ENCODE measurements around the gene CTAGE1. TPM values are rescaled to one million over a fixed set of nuclear protein-coding genes. Genes with fewer than 3 reads are reported as not detected.
"Not testable (repeated sequence)": the region's sequence is repeated elsewhere in the genome, so short reads cannot be mapped to it uniquely, and the experiment has no call there.

Gene CTAGE1
- total and polyA plus RNA-seq, 2 donors, result not detected

DNA sequence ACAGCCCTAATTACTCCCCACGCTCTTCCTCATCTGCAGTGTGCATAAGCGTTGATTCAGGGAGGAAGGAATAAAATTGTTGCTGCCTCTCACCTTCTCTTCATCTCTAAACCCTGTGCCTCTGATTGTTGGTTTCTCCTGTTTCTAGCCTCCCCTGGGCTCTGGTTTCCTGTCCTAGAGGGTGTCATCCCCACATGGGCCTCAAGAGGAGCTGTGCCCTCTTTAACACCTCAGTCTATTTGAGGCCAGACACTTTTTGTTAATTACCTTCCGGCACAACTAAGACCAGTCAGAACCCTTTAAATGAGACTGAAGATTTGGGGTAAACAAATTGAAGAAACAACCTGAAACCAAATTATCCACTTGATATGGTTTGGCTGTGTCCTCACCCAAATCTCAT lies 9.7 kb downstream of the CTAGE1 start:
- Histone ChIP-seq H3K4me1 (ENCODE audit: control insufficient read depth in 2 of 2, insufficient read depth in 2 of 2, low read length in 2 of 2) (no peaks in the 10 kb centered on the region), H3K36me3 (ENCODE audit: control insufficient read depth in 2 of 2, insufficient read depth in 2 of 2, low read length in 1 of 2) (no peaks in the 10 kb centered on the region), H3K27ac (ENCODE audit: low read depth in 1 of 2, low read length in 1 of 2) (no peak overlapping the region), H3K4me3 (ENCODE audit: low read length in 2 of 2) (no peak overlapping the region), H3K9me3 (ENCODE audit: control insufficient read depth in 2 of 2, insufficient read depth in 1 of 2, low read length in 1 of 2) (no peaks in the 10 kb centered on the region), H3K27me3 (ENCODE audit: control insufficient read depth in 2 of 2, insufficient read depth in 1 of 2, low read length in 1 of 2) (no peaks in the 10 kb centered on the region)
- 97% methylated on average over 3 of the region's 3 CpGs for WGBS
- no peak for DNase-seq (ENCODE audit: low read depth in 6 of 9, low spot score in 9 of 9)

DNA sequence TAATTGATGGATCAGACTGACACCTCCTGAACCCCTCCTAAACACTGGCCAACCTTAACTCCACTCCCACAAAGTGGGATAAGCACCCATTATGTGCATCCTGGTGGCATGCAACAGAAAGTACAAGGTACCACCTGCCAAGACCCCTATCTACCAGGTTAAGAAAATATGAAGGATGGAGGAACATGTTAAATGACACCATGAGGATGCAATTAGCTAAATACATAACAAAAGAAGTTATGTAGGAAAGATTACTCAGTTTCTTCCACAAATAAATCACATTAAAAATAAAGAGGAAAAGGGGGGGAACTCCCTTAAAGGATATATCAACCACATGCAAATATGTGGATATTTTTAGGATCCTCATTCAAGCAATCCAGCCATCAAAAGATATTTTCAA lies 12.6 kb downstream of the CTAGE1 start:
- no peaks in the 10 kb centered on the region for H3K27me3 ChIP-seq (ENCODE audit: control insufficient read depth in 2 of 2, insufficient read depth in 1 of 2, low read length in 1 of 2)
- no peak overlapping the region for H3K27ac ChIP-seq (ENCODE audit: low read depth in 1 of 2, low read length in 1 of 2)
- H3K36me3 ChIP-seq (ENCODE audit: control insufficient read depth in 2 of 2, insufficient read depth in 2 of 2, low read length in 1 of 2), result no peaks in the 10 kb centered on the region
- DNase-seq (ENCODE audit: low read depth in 6 of 9, low spot score in 9 of 9), result no peak
- no peak overlapping the region for H3K4me3 ChIP-seq (ENCODE audit: low read length in 2 of 2)
- H3K9me3 ChIP-seq (ENCODE audit: control insufficient read depth in 2 of 2, insufficient read depth in 1 of 2, low read length in 1 of 2), result no peaks in the 10 kb centered on the region
- H3K4me1 ChIP-seq (ENCODE audit: control insufficient read depth in 2 of 2, insufficient read depth in 2 of 2, low read length in 2 of 2), result no peaks in the 10 kb centered on the region

DNA sequence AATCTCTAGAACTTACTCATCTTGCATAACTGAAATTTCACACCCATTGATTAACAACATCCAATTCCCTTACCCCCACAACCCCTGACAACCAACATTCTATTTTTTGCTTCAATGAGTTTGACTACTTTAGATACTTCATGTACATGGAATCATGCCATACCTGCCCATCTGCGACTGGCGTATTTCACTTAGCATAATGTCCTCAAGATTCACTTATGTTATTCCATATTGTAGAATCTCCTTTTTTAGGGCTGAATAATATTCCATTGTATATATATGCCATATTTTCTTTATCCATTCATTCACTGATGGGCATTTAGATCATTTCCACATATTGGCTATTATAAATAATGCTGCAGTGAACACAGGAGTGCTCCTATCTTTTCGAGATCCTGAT lies 13.8 kb downstream of the CTAGE1 start:
- H3K4me1 ChIP-seq (ENCODE audit: control insufficient read depth in 2 of 2, insufficient read depth in 2 of 2, low read length in 2 of 2), result no peaks in the 10 kb centered on the region

DNA sequence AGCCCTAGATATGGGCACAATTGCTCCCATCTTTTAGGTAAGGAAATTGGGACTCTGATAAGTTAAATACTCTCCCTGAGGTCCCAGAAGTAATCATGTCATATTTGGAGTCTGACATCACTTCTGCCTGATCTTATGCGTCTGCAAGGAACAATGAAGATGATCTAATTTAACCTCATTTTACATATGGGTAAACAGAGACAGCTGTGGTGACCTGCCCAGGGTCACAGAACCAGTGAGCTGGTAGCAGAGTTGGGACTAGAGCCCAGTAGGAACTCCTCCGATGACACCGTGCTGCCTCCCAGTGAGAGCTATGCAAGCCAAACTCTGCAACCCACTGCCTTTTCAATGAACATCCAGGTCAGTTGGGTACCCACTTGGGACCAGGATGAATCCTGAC lies 17.8 kb downstream of the CTAGE1 start:
- H3K27ac ChIP-seq (ENCODE audit: low read depth in 1 of 2, low read length in 1 of 2), result no peak overlapping the region
- DNase-seq (ENCODE audit: low read depth in 6 of 9, low spot score in 9 of 9), result no peak

More for the DNA sequence above, 13.8 kb downstream of the CTAGE1 start:
- no peak overlapping the region for H3K27ac ChIP-seq (ENCODE audit: low read depth in 1 of 2, low read length in 1 of 2)
- H3K4me3 ChIP-seq (ENCODE audit: low read length in 2 of 2), result no peak overlapping the region
- no peaks in the 10 kb centered on the region for H3K27me3 ChIP-seq (ENCODE audit: control insufficient read depth in 2 of 2, insufficient read depth in 1 of 2, low read length in 1 of 2)
- H3K36me3 ChIP-seq (ENCODE audit: control insufficient read depth in 2 of 2, insufficient read depth in 2 of 2, low read length in 1 of 2), result no peaks in the 10 kb centered on the region
- 98% methylated on average over 3 of the region's 3 CpGs for WGBS
- DNase-seq (ENCODE audit: low read depth in 6 of 9, low spot score in 9 of 9), result no peak
- no peaks in the 10 kb centered on the region for H3K9me3 ChIP-seq (ENCODE audit: control insufficient read depth in 2 of 2, insufficient read depth in 1 of 2, low read length in 1 of 2)

DNA sequence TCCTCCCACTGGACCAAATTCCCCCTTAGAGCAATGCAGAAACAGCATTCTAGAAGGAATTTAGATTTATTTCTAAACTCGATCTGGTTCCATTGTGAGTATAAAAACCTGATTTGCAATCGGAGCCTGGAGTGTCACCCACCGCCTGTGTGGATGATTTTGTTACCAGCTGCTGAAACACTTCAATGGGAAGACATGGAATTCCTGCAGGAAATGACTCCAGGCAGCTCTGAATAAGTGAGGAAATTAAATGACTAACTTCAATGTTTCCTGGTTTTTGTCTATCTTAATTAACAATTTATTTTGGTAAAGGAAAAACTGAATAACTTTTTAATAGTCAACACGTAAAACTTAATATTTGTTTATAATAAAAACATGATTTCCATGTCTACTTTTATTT lies 19.3 kb downstream of the CTAGE1 start:
- Histone ChIP-seq H3K9me3 (ENCODE audit: control insufficient read depth in 2 of 2, insufficient read depth in 1 of 2, low read length in 1 of 2) (no peaks in the 10 kb centered on the region), H3K4me1 (ENCODE audit: control insufficient read depth in 2 of 2, insufficient read depth in 2 of 2, low read length in 2 of 2) (no peaks in the 10 kb centered on the region), H3K27me3 (ENCODE audit: control insufficient read depth in 2 of 2, insufficient read depth in 1 of 2, low read length in 1 of 2) (no peaks in the 10 kb centered on the region), H3K27ac (ENCODE audit: low read depth in 1 of 2, low read length in 1 of 2) (no peak overlapping the region), H3K4me3 (ENCODE audit: low read length in 2 of 2) (no peak overlapping the region), H3K36me3 (ENCODE audit: control insufficient read depth in 2 of 2, insufficient read depth in 2 of 2, low read length in 1 of 2) (no peaks in the 10 kb centered on the region)
- no peak for DNase-seq (ENCODE audit: low read depth in 6 of 9, low spot score in 9 of 9)
- 93% methylated on average over 4 of the region's 4 CpGs for WGBS

More for the DNA sequence above, 17.8 kb downstream of the CTAGE1 start:
- no peaks in the 10 kb centered on the region for H3K4me1 ChIP-seq (ENCODE audit: control insufficient read depth in 2 of 2, insufficient read depth in 2 of 2, low read length in 2 of 2)
- no peaks in the 10 kb centered on the region for H3K9me3 ChIP-seq (ENCODE audit: control insufficient read depth in 2 of 2, insufficient read depth in 1 of 2, low read length in 1 of 2)
- no peaks in the 10 kb centered on the region for H3K36me3 ChIP-seq (ENCODE audit: control insufficient read depth in 2 of 2, insufficient read depth in 2 of 2, low read length in 1 of 2)
- no peaks in the 10 kb centered on the region for H3K27me3 ChIP-seq (ENCODE audit: control insufficient read depth in 2 of 2, insufficient read depth in 1 of 2, low read length in 1 of 2)
- 94% methylated on average over 3 of the region's 3 CpGs for WGBS
- H3K4me3 ChIP-seq (ENCODE audit: low read length in 2 of 2), result no peak overlapping the region

DNA sequence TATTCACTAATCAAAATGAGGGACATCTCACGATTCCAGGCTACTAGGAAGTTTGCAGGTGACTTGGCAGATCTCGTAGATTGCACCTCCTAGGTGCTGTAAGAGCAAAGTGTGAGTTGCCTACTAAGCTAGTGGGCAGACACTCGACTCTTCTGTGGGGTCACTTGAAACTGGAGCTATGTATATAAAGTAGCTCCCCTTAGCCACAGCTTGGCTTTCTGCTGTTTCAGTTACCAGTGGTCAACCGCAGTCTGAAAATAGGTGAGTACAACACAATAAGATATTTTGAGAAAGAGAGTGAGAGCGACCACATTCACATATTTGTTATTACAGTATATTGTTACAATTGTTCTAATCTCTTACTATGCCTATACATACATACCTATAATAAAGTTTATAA lies 23.3 kb downstream of the CTAGE1 start:
- Histone ChIP-seq H3K9me3 (ENCODE audit: control insufficient read depth in 2 of 2, insufficient read depth in 1 of 2, low read length in 1 of 2) (no peaks in the 10 kb centered on the region), H3K4me3 (ENCODE audit: low read length in 2 of 2) (no peak overlapping the region), H3K36me3 (ENCODE audit: control insufficient read depth in 2 of 2, insufficient read depth in 2 of 2, low read length in 1 of 2) (no peaks in the 10 kb centered on the region), H3K4me1 (ENCODE audit: control insufficient read depth in 2 of 2, insufficient read depth in 2 of 2, low read length in 2 of 2) (no peaks in the 10 kb centered on the region), H3K27ac (ENCODE audit: low read depth in 1 of 2, low read length in 1 of 2) (no peak overlapping the region), H3K27me3 (ENCODE audit: control insufficient read depth in 2 of 2, insufficient read depth in 1 of 2, low read length in 1 of 2) (no peaks in the 10 kb centered on the region)
- DNase-seq (ENCODE audit: low read depth in 6 of 9, low spot score in 9 of 9), result no peak
- 94% methylated on average over 5 of the region's 5 CpGs for WGBS

DNA sequence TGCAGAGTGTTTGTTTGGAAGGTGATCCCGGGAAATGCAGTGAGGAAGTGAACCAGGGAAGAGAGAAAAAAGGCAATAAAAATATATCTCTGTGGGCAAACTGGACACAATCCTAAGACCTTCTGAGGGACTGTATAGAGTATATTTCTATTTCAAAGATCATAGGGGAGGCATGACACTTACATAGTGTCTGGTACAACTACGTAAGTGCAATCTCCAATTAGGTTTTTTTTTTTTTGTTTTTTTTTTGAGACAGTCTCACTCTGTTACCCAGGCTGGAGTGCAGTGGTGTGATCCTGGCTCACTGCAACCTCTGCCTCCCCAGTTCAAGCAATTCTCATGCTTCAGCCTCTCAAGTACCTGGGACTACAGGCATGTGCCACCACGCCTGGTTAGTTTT lies 24.6 kb downstream of the CTAGE1 start:
- not testable (repeated sequence) for H3K27me3 ChIP-seq (ENCODE audit: control insufficient read depth in 2 of 2, insufficient read depth in 1 of 2, low read length in 1 of 2); H3K4me3 ChIP-seq (ENCODE audit: low read length in 2 of 2); DNase-seq (ENCODE audit: low read depth in 6 of 9, low spot score in 9 of 9); H3K9me3 ChIP-seq (ENCODE audit: control insufficient read depth in 2 of 2, insufficient read depth in 1 of 2, low read length in 1 of 2); H3K27ac ChIP-seq (ENCODE audit: low read depth in 1 of 2, low read length in 1 of 2); H3K36me3 ChIP-seq (ENCODE audit: control insufficient read depth in 2 of 2, insufficient read depth in 2 of 2, low read length in 1 of 2); H3K4me1 ChIP-seq (ENCODE audit: control insufficient read depth in 2 of 2, insufficient read depth in 2 of 2, low read length in 2 of 2)
- 92% methylated on average over 3 of the region's 3 CpGs for whole genome bisulfite sequencing

DNA sequence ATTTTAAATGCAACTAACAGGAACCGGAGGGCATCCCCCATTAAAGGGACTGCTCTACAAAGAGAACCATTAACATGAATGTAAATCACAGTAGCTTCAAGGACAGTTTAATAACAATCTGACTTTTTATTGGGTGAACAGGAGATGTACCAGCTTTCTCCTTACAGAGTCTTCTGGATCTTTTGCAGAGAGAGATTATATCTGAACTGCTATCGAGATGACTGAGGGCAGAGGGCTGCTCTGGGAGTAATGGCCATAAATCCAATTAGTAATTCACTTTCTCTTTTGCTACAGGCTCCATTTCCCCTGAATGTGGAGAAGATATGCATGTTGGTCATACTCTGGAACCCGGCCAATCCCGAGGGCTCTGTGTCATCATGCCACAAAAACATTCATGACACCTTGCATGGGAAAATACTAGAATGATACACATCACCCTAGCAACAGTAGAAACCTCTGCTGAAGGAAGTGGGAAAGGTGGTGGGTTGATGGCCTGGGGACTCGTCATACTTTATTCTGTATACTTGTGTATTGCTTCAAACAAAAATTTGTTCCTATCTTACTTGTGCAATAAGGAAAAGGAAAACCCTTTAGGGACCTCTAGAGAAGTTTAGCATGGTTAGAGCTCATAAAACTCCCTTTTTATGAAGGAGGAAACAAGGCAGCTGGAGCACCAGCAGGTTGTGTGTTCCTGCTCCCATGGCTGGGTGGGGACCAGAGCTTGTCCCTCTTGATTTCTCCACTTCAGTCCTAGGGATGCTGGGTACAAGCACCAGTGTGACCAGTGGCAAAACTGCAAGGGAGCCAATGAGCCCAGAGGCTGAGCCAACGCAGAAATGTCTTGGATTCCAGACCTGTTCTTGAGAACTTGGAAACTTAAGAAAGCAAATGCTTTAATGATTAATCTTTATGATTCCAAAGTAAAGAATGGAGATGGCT lies 26.0 kb downstream of the CTAGE1 start:
- no peak for DNase-seq (ENCODE audit: low read depth in 6 of 9, low spot score in 9 of 9)
- no peaks in the 10 kb centered on the region for H3K4me1 ChIP-seq (ENCODE audit: control insufficient read depth in 2 of 2, insufficient read depth in 2 of 2, low read length in 2 of 2)

DNA sequence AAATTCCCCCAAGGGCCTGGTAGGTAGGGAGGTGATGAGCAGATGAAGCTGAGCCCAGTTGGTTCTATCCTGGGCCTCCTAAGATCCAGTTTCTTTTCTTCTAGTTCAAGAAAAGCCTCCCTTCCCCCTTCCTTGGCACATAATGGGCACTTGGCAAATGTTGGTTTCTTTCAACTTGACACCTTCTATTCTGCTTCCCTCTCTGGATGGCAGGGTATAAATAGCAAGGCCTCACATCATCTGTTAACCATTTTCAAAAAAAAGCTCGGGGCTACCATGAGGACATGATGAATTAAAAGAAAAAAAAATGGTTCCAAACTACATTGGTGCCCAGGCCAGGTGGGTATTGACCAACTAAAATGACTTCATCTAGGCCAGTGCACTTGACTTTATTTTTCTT lies 29.9 kb downstream of the CTAGE1 start:
- no peaks in the 10 kb centered on the region for H3K9me3 ChIP-seq (ENCODE audit: control insufficient read depth in 2 of 2, insufficient read depth in 1 of 2, low read length in 1 of 2)
- 80% methylated on average over 1 of the region's 1 CpG for WGBS

More for the DNA sequence above, 26.0 kb downstream of the CTAGE1 start:
- Histone ChIP-seq H3K27me3 (ENCODE audit: control insufficient read depth in 2 of 2, insufficient read depth in 1 of 2, low read length in 1 of 2) (no peaks in the 10 kb centered on the region), H3K36me3 (ENCODE audit: control insufficient read depth in 2 of 2, insufficient read depth in 2 of 2, low read length in 1 of 2) (no peaks in the 10 kb centered on the region), H3K9me3 (ENCODE audit: control insufficient read depth in 2 of 2, insufficient read depth in 1 of 2, low read length in 1 of 2) (no peaks in the 10 kb centered on the region), H3K27ac (ENCODE audit: low read depth in 1 of 2, low read length in 1 of 2) (no peak overlapping the region), H3K4me3 (ENCODE audit: low read length in 2 of 2) (no peak overlapping the region)
- 75% methylated on average over 6 of the region's 6 CpGs for WGBS

More for the DNA sequence above, 29.9 kb downstream of the CTAGE1 start:
- Histone ChIP-seq H3K27me3 (ENCODE audit: control insufficient read depth in 2 of 2, insufficient read depth in 1 of 2, low read length in 1 of 2) (no peaks in the 10 kb centered on the region), H3K27ac (ENCODE audit: low read depth in 1 of 2, low read length in 1 of 2) (no peak overlapping the region), H3K36me3 (ENCODE audit: control insufficient read depth in 2 of 2, insufficient read depth in 2 of 2, low read length in 1 of 2) (no peaks in the 10 kb centered on the region), H3K4me3 (ENCODE audit: low read length in 2 of 2) (no peak overlapping the region), H3K4me1 (ENCODE audit: control insufficient read depth in 2 of 2, insufficient read depth in 2 of 2, low read length in 2 of 2) (no peaks in the 10 kb centered on the region)
- DNase-seq (ENCODE audit: low read depth in 6 of 9, low spot score in 9 of 9), result no peak
